Small intestine (tissue), 7 donors: ENCODE measurements around the gene ATP6V1E1. TPM values are rescaled to one million over a fixed set of nuclear protein-coding genes. Genes with fewer than 3 reads are reported as not detected.

Experiments
- DNase-seq, 2 donors: peaks; one replicate each; pipeline versions ENCODE4 v3.0.0 to v3.0.0-alpha.2; 2013
- FAIRE-seq: peaks from 2 replicates; lab custom pipeline; 2012; peaks lifted over from hg19 to GRCh38; lab: Jason Lieb, UNC
- H3K27ac ChIP-seq, 3 donors: one replicate each; pipeline ENCODE4 v1.5.1; 2013; ENCODE audit warnings: low read length in 2 of 3, mild to moderate bottlenecking in 2 of 3, control low read depth in 1 of 3, inconsistent platforms in 1 of 3, low read depth in 1 of 3, moderate library complexity in 1 of 3
- H3K27me3 ChIP-seq, 3 donors: one replicate each; pipeline ENCODE4 v1.6.1; 2013; ENCODE audit warnings: low read length in 3 of 3, inconsistent platforms in 1 of 3; ENCODE audit not compliant: control insufficient read depth in 3 of 3, insufficient read depth in 3 of 3
- H3K36me3 ChIP-seq, 3 donors: one replicate each; pipeline ENCODE4 v1.6.1; 2013; ENCODE audit warnings: low read length in 3 of 3, inconsistent platforms in 1 of 3, low read depth in 1 of 3, mild to moderate bottlenecking in 1 of 3, moderate library complexity in 1 of 3; ENCODE audit not compliant: control insufficient read depth in 3 of 3, insufficient read depth in 2 of 3
- H3K4me1 ChIP-seq, 3 donors: one replicate each; pipeline ENCODE4 v1.6.1; 2013; ENCODE audit warnings: low read length in 2 of 3, inconsistent platforms in 1 of 3, low read depth in 1 of 3, mild to moderate bottlenecking in 1 of 3, moderate library complexity in 1 of 3; ENCODE audit not compliant: control insufficient read depth in 3 of 3, insufficient read depth in 2 of 3
- H3K4me3 ChIP-seq, 3 donors: one replicate each; pipeline ENCODE4 v1.5.1; 2013; ENCODE audit warnings: low read length in 3 of 3, control low read depth in 1 of 3, inconsistent platforms in 1 of 3, low read depth in 1 of 3, mild to moderate bottlenecking in 1 of 3, moderate library complexity in 1 of 3
- H3K9me3 ChIP-seq, 2 donors: one replicate each; pipeline ENCODE4 v1.6.1; 2013; ENCODE audit warnings: low read depth in 1 of 2, low read length in 1 of 2; ENCODE audit not compliant: control insufficient read depth in 2 of 2, insufficient read depth in 1 of 2
- WGBS, 3 donors: extraction: QIAGEN DNeasy Blood & Tissue Kit; methylation state at CpG; one replicate each; pipeline ENCODE4 v1.1.7; 2013; 5-methylcytosine and 5-hydroxymethylcytosine counted together
- polyA plus RNA-seq, 4 donors: library from polyadenylated mRNA; stranded (reverse) in 3 of 4; unstranded in 1 of 4; fragments of 200-250 nt in 3 of 4; fragments of 120-200 nt in 1 of 4; gene quantifications; one replicate each; pipeline versions ENCODE4 v1.2.1 to v1.2.3, GENCODE V29; 2013
- donor health status: healthy with polysubstance abuse.
- donor health status: control.
- donor health status: control.
- donor health status: Bipolar disorder and iron deficiency.
- donor health status: healthy.

The ATP6V1E1 gene
- polyA plus RNA-seq, 4 donors: 92.4 to 131 (median 104) TPM

GRCh38 chr22:17631076-17631565, 2.6 kb upstream of the ATP6V1E1 start:
- H3K27ac ChIP-seq: no peak overlapping the region

GRCh38 chr22:17629641-17630040, 1.1 kb upstream of the ATP6V1E1 start:
- H3K27me3 ChIP-seq: no peaks in the 10 kb centered on the region
- WGBS, 3 donors: 77 to 89% (median 88%) methylated on average over 7 of the region's 7 CpGs
- no peak for FAIRE-seq
- no peaks in the 10 kb centered on the region for H3K9me3 ChIP-seq
- H3K4me3 ChIP-seq: no peak overlapping the region
- H3K36me3 ChIP-seq: peaks cover 0 to 6% (median 0%) of the 10 kb centered on the region in 3 donors
- H3K4me1 ChIP-seq: peaks cover 0 to 10% (median 4%) of the 10 kb centered on the region in 3 donors
- no peak for DNase-seq
- H3K27ac ChIP-seq: no peak overlapping the region

More at GRCh38 chr22:17631076-17631565, 2.6 kb upstream of the ATP6V1E1 start:
- peaks cover 0 to 4% (median 0%) of the 10 kb centered on the region in 3 donors for H3K36me3 ChIP-seq
- no peaks in the 10 kb centered on the region for H3K9me3 ChIP-seq
- H3K27me3 ChIP-seq: no peaks in the 10 kb centered on the region
- peaks cover 0 to 10% (median 4%) of the 10 kb centered on the region in 3 donors for H3K4me1 ChIP-seq
- 93 to 95% (median 94%) methylated on average over 9 of the region's 9 CpGs for WGBS, 3 donors
- no peak overlapping the region for H3K4me3 ChIP-seq
- DNase-seq: no peak
- no peak for FAIRE-seq

GRCh38 chr22:17629173-17629489, 582 bp upstream of the ATP6V1E1 start:
- Histone ChIP-seq H3K27ac (peak overlapping the region; percentile 68 to 96 (median 94)), H3K36me3 (peaks cover 0 to 10% (median 0%) of the 10 kb centered on the region in 3 donors), H3K4me1 (peaks cover 0 to 10% (median 4%) of the 10 kb centered on the region in 3 donors), H3K4me3 (peak overlapping the region; percentile 91 to 98 (median 92)), H3K27me3 (no peaks in the 10 kb centered on the region), H3K9me3 (no peaks in the 10 kb centered on the region)
- no peak for FAIRE-seq
- peak in 1 of 2 donors; percentile 7 for DNase-seq
- 0% methylated on average over 1 of the region's 1 CpG for WGBS, 3 donors

GRCh38 chr22:17627961-17628405, 566 bp downstream of the ATP6V1E1 start:
- Histone ChIP-seq H3K36me3 (peaks cover 0 to 14% (median 0%) of the 10 kb centered on the region in 3 donors), H3K27me3 (no peaks in the 10 kb centered on the region), H3K4me1 (peaks cover 0 to 4% (median 3%) of the 10 kb centered on the region in 3 donors), H3K4me3 (peak overlapping the region; percentile 91 to 98 (median 92)), H3K27ac (peak overlapping the region; percentile 82 to 96 (median 94)), H3K9me3 (no peaks in the 10 kb centered on the region)
- DNase-seq (peak in 1 of 2 donors; percentile 21), FAIRE-seq (no peak)
- 3 to 8% (median 6%) methylated on average over 24 of the region's 24 CpGs for WGBS, 3 donors

- DNase-seq (no peak), FAIRE-seq (no peak)
- no peaks in the 10 kb centered on the region for H3K9me3 ChIP-seq
- H3K27me3 ChIP-seq: no peaks in the 10 kb centered on the region
- WGBS, 3 donors: 90 to 94% (median 91%) methylated on average over 7 of the region's 7 CpGs
- H3K36me3 ChIP-seq: peaks cover 6 to 21% (median 12%) of the 10 kb centered on the region in 3 donors
- H3K27ac ChIP-seq: no peak overlapping the region
- H3K4me3 ChIP-seq: no peak overlapping the region
- H3K4me1 ChIP-seq: no peaks in the 10 kb centered on the region
Measured at GRCh38 chr22:17613280-17613679, 15.3 kb downstream of the ATP6V1E1 start.

- FAIRE-seq (no peak), DNase-seq (no peak)
- Histone ChIP-seq H3K27me3 (no peaks in the 10 kb centered on the region), H3K27ac (no peak overlapping the region), H3K36me3 (peaks cover 9 to 22% (median 16%) of the 10 kb centered on the region in 3 donors), H3K4me1 (no peaks in the 10 kb centered on the region), H3K4me3 (no peak overlapping the region), H3K9me3 (no peaks in the 10 kb centered on the region)
- WGBS, 3 donors: 58 to 85% (median 66%) methylated on average over 3 of the region's 3 CpGs
Measured at GRCh38 chr22:17612057-17612456, 16.5 kb downstream of the ATP6V1E1 start.

GRCh38 chr22:17607891-17608521, 20.5 kb downstream of the ATP6V1E1 start:
- FAIRE-seq: no peak
- no peak overlapping the region for H3K4me3 ChIP-seq
- no peak overlapping the region for H3K27ac ChIP-seq
- no peak for DNase-seq
- H3K9me3 ChIP-seq: no peaks in the 10 kb centered on the region
- no peaks in the 10 kb centered on the region for H3K4me1 ChIP-seq
- 87 to 92% (median 91%) methylated on average over 4 of the region's 4 CpGs for WGBS, 3 donors
- peaks cover 9 to 19% (median 16%) of the 10 kb centered on the region in 3 donors for H3K36me3 ChIP-seq
- no peaks in the 10 kb centered on the region for H3K27me3 ChIP-seq

GRCh38 chr22:17606496-17606895, 22.1 kb downstream of the ATP6V1E1 start:
- WGBS, 3 donors: 72 to 79% (median 75%) methylated on average over 5 of the region's 5 CpGs
- peaks cover 5 to 18% (median 10%) of the 10 kb centered on the region in 3 donors for H3K36me3 ChIP-seq
- H3K27me3 ChIP-seq: no peaks in the 10 kb centered on the region
- no peak for DNase-seq
- FAIRE-seq: no peak
- no peaks in the 10 kb centered on the region for H3K9me3 ChIP-seq
- no peaks in the 10 kb centered on the region for H3K4me1 ChIP-seq
- H3K4me3 ChIP-seq: no peak overlapping the region
- H3K27ac ChIP-seq: no peak overlapping the region
